IMR-90 (cell line): ENCODE measurements around the gene NIPBL.

ENCODE experiments used
- RAD21 ChIP-seq: IDR thresholded peaks from 2 replicates; pipeline ENCODE4 v1.6.1; 2012; ENCODE audit warnings: low read length, improper control_type of control experiment
- TF ChIP-seq, protein P1 (sequence below): conservative IDR thresholded peaks from 2 replicates; pipeline ENCODE4 v1.5.1; 2012; ENCODE audit warnings: mild to moderate bottlenecking, low read depth, low read length, improper control_type of control experiment
- TF ChIP-seq, protein P2 (sequence below): fragments of 150-350 bp; IDR thresholded peaks from 2 replicates; pipeline ENCODE4 v1.6.1; 2017; ENCODE audit warnings: mild to moderate bottlenecking, antibody characterized with exemption, low read length, low read depth

DNA sequence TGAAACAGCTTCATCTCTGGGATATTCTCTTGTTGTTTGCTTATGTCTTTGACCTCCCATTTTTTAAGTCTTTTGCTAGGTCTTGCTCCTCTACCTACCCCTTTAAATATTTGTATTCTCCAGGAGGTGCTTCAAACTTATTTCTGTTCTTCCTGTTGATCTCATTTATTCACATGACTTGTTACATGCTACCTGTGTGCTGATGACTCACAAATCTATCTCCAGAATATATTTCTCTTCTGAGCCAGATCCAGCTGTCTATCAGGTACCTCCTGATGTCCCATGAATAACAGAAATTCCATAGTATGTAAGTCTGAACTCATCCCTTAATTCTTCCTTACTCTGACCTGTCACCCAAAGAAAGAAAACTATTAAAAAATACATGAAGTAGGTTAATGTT, 11.0 kb downstream of the NIPBL start:
- TF ChIP-seq, protein P1, sequence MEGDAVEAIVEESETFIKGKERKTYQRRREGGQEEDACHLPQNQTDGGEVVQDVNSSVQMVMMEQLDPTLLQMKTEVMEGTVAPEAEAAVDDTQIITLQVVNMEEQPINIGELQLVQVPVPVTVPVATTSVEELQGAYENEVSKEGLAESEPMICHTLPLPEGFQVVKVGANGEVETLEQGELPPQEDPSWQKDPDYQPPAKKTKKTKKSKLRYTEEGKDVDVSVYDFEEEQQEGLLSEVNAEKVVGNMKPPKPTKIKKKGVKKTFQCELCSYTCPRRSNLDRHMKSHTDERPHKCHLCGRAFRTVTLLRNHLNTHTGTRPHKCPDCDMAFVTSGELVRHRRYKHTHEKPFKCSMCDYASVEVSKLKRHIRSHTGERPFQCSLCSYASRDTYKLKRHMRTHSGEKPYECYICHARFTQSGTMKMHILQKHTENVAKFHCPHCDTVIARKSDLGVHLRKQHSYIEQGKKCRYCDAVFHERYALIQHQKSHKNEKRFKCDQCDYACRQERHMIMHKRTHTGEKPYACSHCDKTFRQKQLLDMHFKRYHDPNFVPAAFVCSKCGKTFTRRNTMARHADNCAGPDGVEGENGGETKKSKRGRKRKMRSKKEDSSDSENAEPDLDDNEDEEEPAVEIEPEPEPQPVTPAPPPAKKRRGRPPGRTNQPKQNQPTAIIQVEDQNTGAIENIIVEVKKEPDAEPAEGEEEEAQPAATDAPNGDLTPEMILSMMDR, result no peak
- TF ChIP-seq, protein P2, sequence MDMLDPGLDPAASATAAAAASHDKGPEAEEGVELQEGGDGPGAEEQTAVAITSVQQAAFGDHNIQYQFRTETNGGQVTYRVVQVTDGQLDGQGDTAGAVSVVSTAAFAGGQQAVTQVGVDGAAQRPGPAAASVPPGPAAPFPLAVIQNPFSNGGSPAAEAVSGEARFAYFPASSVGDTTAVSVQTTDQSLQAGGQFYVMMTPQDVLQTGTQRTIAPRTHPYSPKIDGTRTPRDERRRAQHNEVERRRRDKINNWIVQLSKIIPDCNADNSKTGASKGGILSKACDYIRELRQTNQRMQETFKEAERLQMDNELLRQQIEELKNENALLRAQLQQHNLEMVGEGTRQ, result no peak
- no peak for TF ChIP-seq RAD21
